ENCODE results near the gene OR10Z1.

DNA sequence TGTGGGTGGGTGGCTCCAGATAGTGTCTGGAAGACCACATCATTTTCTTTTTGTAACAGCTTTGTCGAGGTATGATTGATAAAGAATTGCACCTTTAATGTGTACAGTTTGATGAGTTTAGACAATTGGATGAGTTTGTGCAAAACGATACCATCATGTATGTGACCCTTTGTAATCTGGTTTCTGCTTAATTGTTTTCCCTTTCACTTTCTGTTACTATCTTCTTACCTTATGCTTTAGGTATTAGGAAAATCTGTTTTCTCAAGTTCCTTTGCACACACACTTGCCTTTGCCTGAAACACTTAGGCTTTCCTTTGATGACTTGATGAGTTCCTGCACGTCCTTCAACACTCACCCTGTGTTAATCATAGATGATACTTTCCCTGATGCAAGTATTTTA lies 6.8 kb downstream of the OR10Z1 start:
- TF ChIP-seq, protein P1, sequence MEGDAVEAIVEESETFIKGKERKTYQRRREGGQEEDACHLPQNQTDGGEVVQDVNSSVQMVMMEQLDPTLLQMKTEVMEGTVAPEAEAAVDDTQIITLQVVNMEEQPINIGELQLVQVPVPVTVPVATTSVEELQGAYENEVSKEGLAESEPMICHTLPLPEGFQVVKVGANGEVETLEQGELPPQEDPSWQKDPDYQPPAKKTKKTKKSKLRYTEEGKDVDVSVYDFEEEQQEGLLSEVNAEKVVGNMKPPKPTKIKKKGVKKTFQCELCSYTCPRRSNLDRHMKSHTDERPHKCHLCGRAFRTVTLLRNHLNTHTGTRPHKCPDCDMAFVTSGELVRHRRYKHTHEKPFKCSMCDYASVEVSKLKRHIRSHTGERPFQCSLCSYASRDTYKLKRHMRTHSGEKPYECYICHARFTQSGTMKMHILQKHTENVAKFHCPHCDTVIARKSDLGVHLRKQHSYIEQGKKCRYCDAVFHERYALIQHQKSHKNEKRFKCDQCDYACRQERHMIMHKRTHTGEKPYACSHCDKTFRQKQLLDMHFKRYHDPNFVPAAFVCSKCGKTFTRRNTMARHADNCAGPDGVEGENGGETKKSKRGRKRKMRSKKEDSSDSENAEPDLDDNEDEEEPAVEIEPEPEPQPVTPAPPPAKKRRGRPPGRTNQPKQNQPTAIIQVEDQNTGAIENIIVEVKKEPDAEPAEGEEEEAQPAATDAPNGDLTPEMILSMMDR (IDR thresholded peaks at IDR 0.05): no peak
- TF ChIP-seq POLR2A (IDR thresholded peaks at IDR 0.05): no peak
